IMR-90 (cell line): ENCODE data around the gene SBK3. TPM values are rescaled to one million over a fixed set of nuclear protein-coding genes. Genes with fewer than 3 reads are reported as not detected.

Experiments used
- ATAC-seq: fragments of 200-7000 bp; cut with Tn5 transposase; 2 replicates; pipeline ENCODE4 v1.9.1; 2020; ENCODE audit warnings: low read depth, mild to moderate bottlenecking, moderate library complexity
- BruUV-seq: library from RNA; stranded (reverse); fragments of 400-500 nt; replicated peaks from 2 replicates; lab custom pipeline; 2021; lab: Mats Ljungman, UMichigan
- CTCF ChIA-PET: fragments of 300-600 bp; formaldehyde crosslinking; extraction: SDS; loops from one replicate; lab custom pipeline; 2021; ENCODE audit warnings: antibody characterized with exemption; lab: Yijun Ruan, JAX
- POLR2A ChIA-PET: fragments of 300-600 bp; sonication (Branson Sonifier 250); formaldehyde crosslinking; loops from one replicate; lab custom pipeline; 2022; ENCODE audit warnings: antibody characterized with exemption; ENCODE audit not compliant: unreplicated experiment; lab: Charles Lee
- DNase-seq: peaks from one replicate; pipeline ENCODE4 v3.0.0; 2013
- H2AFZ ChIP-seq: replicated peaks from 2 replicates; pipeline ENCODE3; 2013; ENCODE audit warnings: low read length, mild to moderate bottlenecking; ENCODE audit not compliant: poor library complexity
- H2AK5ac ChIP-seq: 2 replicates; pipeline ENCODE4 v1.6.1; 2013; ENCODE audit warnings: low read depth, low read length, inconsistent platforms
- H2AK9ac ChIP-seq: replicated peaks from 2 replicates; pipeline ENCODE3; 2013; ENCODE audit warnings: mild to moderate bottlenecking, low read depth, low read length, moderate library complexity; ENCODE audit not compliant: poor library complexity
- H2BK120ac ChIP-seq: 2 replicates; pipeline ENCODE4 v1.6.1; 2013; ENCODE audit warnings: low read depth, low read length, inconsistent platforms
- H2BK15ac ChIP-seq: 3 replicates; pipeline ENCODE4 v1.6.1; 2013; ENCODE audit warnings: low read depth, low read length, inconsistent platforms
- H2BK20ac ChIP-seq: 2 replicates; pipeline ENCODE4 v1.6.1; 2013; ENCODE audit warnings: low read depth, mild to moderate bottlenecking, inconsistent platforms, low read length, moderate library complexity
- H2BK5ac ChIP-seq: 2 replicates; pipeline ENCODE4 v1.6.1; 2013; ENCODE audit warnings: mild to moderate bottlenecking, low read depth, low read length, inconsistent platforms; ENCODE audit not compliant: poor library complexity, severe bottlenecking
- H3K14ac ChIP-seq: replicated peaks from 2 replicates; pipeline ENCODE4 v1.6.1; 2013; ENCODE audit warnings: low read depth, low read length, inconsistent platforms
- H3K18ac ChIP-seq: 2 replicates; pipeline ENCODE4 v1.6.1; 2013; ENCODE audit warnings: low read depth, low read length, control low read depth
- H3K23ac ChIP-seq: 2 replicates; pipeline ENCODE4 v1.6.1; 2013; ENCODE audit warnings: low read depth, low read length, inconsistent platforms
- H3K27ac ChIP-seq: 2 replicates; pipeline ENCODE4 v1.5.1; 2013; ENCODE audit warnings: mild to moderate bottlenecking, control low read depth, low read length; ENCODE audit not compliant: insufficient read depth
- H3K27me3 ChIP-seq: 2 replicates; pipeline ENCODE4 v1.6.1; 2013; ENCODE audit warnings: low read length; ENCODE audit not compliant: control insufficient read depth, insufficient read depth
- H3K36me3 ChIP-seq: 2 replicates; pipeline ENCODE4 v1.6.1; 2013; ENCODE audit warnings: low read length, mixed read lengths; ENCODE audit not compliant: control insufficient read depth, insufficient read depth
- H3K4ac ChIP-seq: 2 replicates; pipeline ENCODE4 v1.6.1; 2013; ENCODE audit warnings: low read depth, low read length, inconsistent platforms
- H3K4me1 ChIP-seq: 2 replicates; pipeline ENCODE4 v1.6.1; 2013; ENCODE audit warnings: low read length, mixed read lengths; ENCODE audit not compliant: control insufficient read depth, insufficient read depth
- H3K4me2 ChIP-seq: 2 replicates; pipeline ENCODE4 v1.6.1; 2013; ENCODE audit warnings: low read depth, mild to moderate bottlenecking, control low read depth, low read length, moderate library complexity
- H3K4me3 ChIP-seq: 2 replicates; pipeline ENCODE4 v1.5.1; 2013; ENCODE audit warnings: low read depth, mild to moderate bottlenecking, control low read depth, low read length, moderate library complexity; ENCODE audit not compliant: insufficient read depth
- H3K56ac ChIP-seq: 2 replicates; pipeline ENCODE4 v1.6.1; 2013; ENCODE audit warnings: low read length, inconsistent platforms; ENCODE audit not compliant: insufficient read depth; ENCODE audit errors: extremely low read depth
- H3K79me1 ChIP-seq, 2 experiments: 2 replicates each; pipeline ENCODE4 v1.6.1; 2013; ENCODE audit warnings: low read length in 2 of 2, inconsistent platforms in 1 of 2, low read depth in 1 of 2
- H3K9ac ChIP-seq: 2 replicates; pipeline ENCODE4 v1.6.1; 2013; ENCODE audit warnings: low read depth, low read length, control low read depth
- H3K9me1 ChIP-seq: 2 replicates; pipeline ENCODE4 v1.6.1; 2013; ENCODE audit warnings: low read length, inconsistent platforms; ENCODE audit not compliant: insufficient read depth
- H3K9me3 ChIP-seq: 2 replicates; pipeline ENCODE4 v1.6.1; 2013; ENCODE audit warnings: low read length; ENCODE audit not compliant: control insufficient read depth, insufficient read depth
- H4K20me1 ChIP-seq: 2 replicates; pipeline ENCODE4 v1.6.1; 2013; ENCODE audit warnings: low read length, inconsistent platforms; ENCODE audit not compliant: insufficient read depth
- H4K5ac ChIP-seq: 2 replicates; pipeline ENCODE4 v1.6.1; 2013; ENCODE audit warnings: mild to moderate bottlenecking, low read depth, low read length, control low read depth
- H4K8ac ChIP-seq, 2 experiments: 2 replicates each; pipeline ENCODE4 v1.6.1; 2013; ENCODE audit warnings: low read depth in 2 of 2, low read length in 2 of 2, control low read depth in 1 of 2, inconsistent platforms in 1 of 2
- H4K91ac ChIP-seq: 2 replicates; pipeline ENCODE4 v1.6.1; 2013; ENCODE audit warnings: low read depth, low read length, inconsistent platforms; ENCODE audit not compliant: insufficient read depth
- BHLHE40 ChIP-seq: fragments of 150-350 bp; IDR thresholded peaks from 2 replicates; pipeline ENCODE4 v1.6.1; 2016; ENCODE audit warnings: mild to moderate bottlenecking, low read depth, low read length
- CHD1 ChIP-seq: IDR thresholded peaks from 2 replicates; pipeline ENCODE4 v1.6.1; 2012; ENCODE audit warnings: low read depth, low read length, improper control_type of control experiment
- CTCF ChIP-seq: conservative IDR thresholded peaks from 2 replicates; pipeline ENCODE4 v1.5.1; 2012; ENCODE audit warnings: mild to moderate bottlenecking, low read depth, low read length, improper control_type of control experiment
- ELK1 ChIP-seq: fragments of 150-350 bp; IDR thresholded peaks from 2 replicates; pipeline ENCODE4 v1.6.1; 2016; ENCODE audit warnings: low read depth, mild to moderate bottlenecking, low read length, moderate library complexity, borderline replicate concordance
- FOS ChIP-seq: fragments of 150-350 bp; IDR thresholded peaks from 2 replicates; pipeline ENCODE4 v1.6.1; 2016; ENCODE audit warnings: low read depth, low read length
- MAFK ChIP-seq: IDR thresholded peaks from 2 replicates; pipeline ENCODE4 v1.6.1; 2012; ENCODE audit warnings: low read depth, low read length, improper control_type of control experiment
- MXI1 ChIP-seq: IDR thresholded peaks from 2 replicates; pipeline ENCODE4 v1.6.1; 2012; ENCODE audit warnings: low read depth, mild to moderate bottlenecking, low read length, moderate library complexity, borderline replicate concordance
- NFE2L2 ChIP-seq: fragments of 150-350 bp; IDR thresholded peaks from 2 replicates; pipeline ENCODE4 v1.6.1; 2016; ENCODE audit warnings: low read depth, mild to moderate bottlenecking, low read length
- POLR2A ChIP-seq: IDR thresholded peaks from 2 replicates; pipeline ENCODE4 v1.6.1; 2012; ENCODE audit warnings: mild to moderate bottlenecking, low read depth, low read length
- RAD21 ChIP-seq: IDR thresholded peaks from 2 replicates; pipeline ENCODE4 v1.6.1; 2012; ENCODE audit warnings: low read length, improper control_type of control experiment
- RCOR1 ChIP-seq: IDR thresholded peaks from 2 replicates; pipeline ENCODE4 v1.6.1; 2012; ENCODE audit warnings: mild to moderate bottlenecking, low read length, improper control_type of control experiment; ENCODE audit not compliant: insufficient replicate concordance
- SMC3 ChIP-seq: fragments of 150-350 bp; IDR thresholded peaks from 2 replicates; pipeline ENCODE4 v1.6.1; 2016; ENCODE audit warnings: low read depth, mild to moderate bottlenecking, antibody characterized with exemption, low read length, moderate library complexity
- USF2 ChIP-seq: fragments of 150-350 bp; IDR thresholded peaks from 2 replicates; pipeline ENCODE4 v1.6.1; 2017; ENCODE audit warnings: mild to moderate bottlenecking, antibody characterized with exemption, low read length, low read depth
- WGBS, 2 experiments: methylation state at CpG; one replicate each; pipeline versions ENCODE4 v1.1.5 to v1.1.7; 2013; ENCODE audit warnings: missing lambda C conversion rate in 2 of 2; ENCODE audit not compliant: insufficient read length in 1 of 2; ENCODE audit errors: extremely low coverage in 2 of 2; 5-methylcytosine and 5-hydroxymethylcytosine counted together
- dilution Hi-C: fragments of 300-500 bp; cut with HindIII; formaldehyde crosslinking; loops from one replicate; pipeline ENCODE4 v1.14.3; 2018; ENCODE audit warnings: low sequenced_read_pairs; ENCODE audit not compliant: unreplicated experiment
- in situ Hi-C: fragments of 300-500 bp; cut with MboI; formaldehyde crosslinking; loops from 3 replicates; pipeline ENCODE4 v1.14.3; 2019; ENCODE audit warnings: low sequenced_read_pairs, inconsistent platforms, mixed read lengths
- intact Hi-C: fragments of 100-400 bp; cut with micrococcal nuclease; formaldehyde crosslinking; loops from 2 replicates; pipeline ENCODE4 v1.10.0; 2022
- polyA plus RNA-seq, 3 experiments: library from polyadenylated mRNA; depleted of rRNA; stranded (reverse); fragments of >200 nt; gene quantifications; 2 replicates each; pipeline ENCODE4 v1.2.3, GENCODE V29; 2012; ENCODE audit warnings: low replicate concordance in 1 of 3
- total RNA-seq: library from RNA; depleted of rRNA; stranded (reverse); fragments of >200 nt; gene quantifications from 2 replicates; pipeline ENCODE4 v1.2.3, GENCODE V29; 2012

The SBK3 gene
- total and polyA plus RNA-seq, 2 of the 4 experiments (the other 2 are of a cell fraction) = 0.05 to 0.18 TPM

GRCh38 chr19:55553217-55554182, 8.2 kb upstream of the SBK3 start:
- POLR2A ChIA-PET = interaction anchor here (1.1 kb wide), 1 partner anchor 71 kb away, joined by 3 read pairs; the partner anchor contains the start of gene ZNF784
- no peak overlapping the region; the same call in 1 of the 2 replicates for H3K56ac ChIP-seq
- H3K14ac ChIP-seq = peak overlapping the region; percentile 90
- H2BK15ac ChIP-seq = peak overlapping the region; percentile 90; the same call in 2 of the 3 replicates
- peak overlapping the region; percentile 95 for H2BK20ac ChIP-seq
- intact Hi-C loops (loop anchor here (2.0 kb wide), 1 partner anchor 27 kb away; the partner anchor contains the start of gene ZNF579), dilution Hi-C loops (no loop called here), in situ Hi-C loops (no loop called here)
- peak overlapping the region; percentile 88 for H2BK120ac ChIP-seq
- H2AK5ac ChIP-seq = peak overlapping the region; percentile 85
- H3K27ac ChIP-seq = peak overlapping the region; percentile 38
- H2AK9ac ChIP-seq = peak overlapping the region; percentile 44
- TF ChIP-seq MAFK (no peak), SMC3 (no peak), CTCF (no peak), MXI1 (no peak), CHD1 (no peak), RAD21 (no peak), BHLHE40 (no peak), ELK1 (no peak), USF2 (no peak), NFE2L2 (no peak), FOS (no peak), POLR2A (no peak), RCOR1 (no peak)
- peak overlapping the region; percentile 33; the same call in 1 of the 2 replicates for H3K4me2 ChIP-seq
- CTCF ChIA-PET = no interaction called here
- H4K91ac ChIP-seq = peak overlapping the region; percentile 88
- peaks cover 9% of the 10 kb centered on the region for H3K9me1 ChIP-seq
- peaks cover 18% of the 10 kb centered on the region for H3K4me1 ChIP-seq
- 71% methylated on average over 8 of the region's 13 CpGs; no CpG with 5 or more reads in 1 of the 2 experiments for WGBS, 2 experiments
- peak overlapping the region; percentile 90 for H4K5ac ChIP-seq
- H3K27me3 ChIP-seq = no peaks in the 10 kb centered on the region; the same call in 1 of the 2 replicates
- H4K20me1 ChIP-seq = no peaks in the 10 kb centered on the region
- H3K9me3 ChIP-seq = no peaks in the 10 kb centered on the region
- H3K4me3 ChIP-seq = no peak overlapping the region
- peak overlapping the region in 1 of 2 experiments; percentile 95; a peak in 3 of 4 replicates for H4K8ac ChIP-seq
- H3K23ac ChIP-seq = peak overlapping the region; percentile 87
- BruUV-seq = no TSS peak
- ATAC-seq (no peak), DNase-seq (no peak)
- H3K9ac ChIP-seq = peak overlapping the region; percentile 46; the same call in 1 of the 2 replicates
- H3K4ac ChIP-seq = peak overlapping the region; percentile 74
- peak overlapping the region; percentile 80 for H2BK5ac ChIP-seq
- no peaks in the 10 kb centered on the region; a peak in 1 of 4 replicates for H3K79me1 ChIP-seq
- H3K18ac ChIP-seq = peak overlapping the region; percentile 76
- H3K36me3 ChIP-seq = no peaks in the 10 kb centered on the region
- H2AFZ ChIP-seq = peak overlapping the region; percentile 86
